ENCODE results near the gene DNAAF5.
A peak's percentile ranks its signal among the peaks of the same experiment; 100 is the strongest.
"Not testable (repeated sequence)": the region's sequence is repeated elsewhere in the genome, so short reads cannot be mapped to it uniquely, and the experiment has no call there.

Gene DNAAF5

GRCh38 chr7:730501-731439 lies 4.3 kb downstream of the DNAAF5 start:
- DNase-seq = peak; percentile 12

DNA sequence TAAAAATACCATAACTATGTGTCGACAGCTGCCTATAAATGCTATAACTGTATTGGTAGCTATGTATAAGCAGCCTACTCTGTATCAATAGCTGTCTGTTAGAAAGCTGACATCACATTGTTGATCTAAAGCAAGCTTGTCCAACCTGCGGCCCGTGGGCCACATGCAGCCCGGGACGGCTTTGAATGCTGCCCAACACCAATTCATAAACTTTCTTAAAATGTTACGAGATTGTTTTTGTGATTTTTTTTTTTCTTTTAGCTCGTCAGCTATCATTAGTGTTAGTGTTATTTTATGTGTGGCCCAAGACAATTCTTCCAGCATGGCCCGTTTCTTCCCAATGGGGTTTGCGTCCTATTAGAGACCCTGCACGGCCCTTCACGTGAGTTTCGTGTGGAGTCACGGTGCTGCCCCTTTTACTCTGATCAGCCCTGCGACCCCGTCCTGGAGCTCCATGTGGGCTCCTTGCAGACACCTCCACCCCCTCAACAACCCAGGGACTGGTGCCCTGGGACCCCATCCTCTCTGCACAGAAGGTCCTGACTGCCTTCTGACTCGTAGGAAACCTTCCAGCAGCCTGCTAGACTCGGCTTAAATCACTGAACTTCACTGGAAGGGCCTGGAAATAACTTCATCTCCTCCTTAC lies 5.1 kb downstream of the DNAAF5 start:
- no peak for DNase-seq

DNA sequence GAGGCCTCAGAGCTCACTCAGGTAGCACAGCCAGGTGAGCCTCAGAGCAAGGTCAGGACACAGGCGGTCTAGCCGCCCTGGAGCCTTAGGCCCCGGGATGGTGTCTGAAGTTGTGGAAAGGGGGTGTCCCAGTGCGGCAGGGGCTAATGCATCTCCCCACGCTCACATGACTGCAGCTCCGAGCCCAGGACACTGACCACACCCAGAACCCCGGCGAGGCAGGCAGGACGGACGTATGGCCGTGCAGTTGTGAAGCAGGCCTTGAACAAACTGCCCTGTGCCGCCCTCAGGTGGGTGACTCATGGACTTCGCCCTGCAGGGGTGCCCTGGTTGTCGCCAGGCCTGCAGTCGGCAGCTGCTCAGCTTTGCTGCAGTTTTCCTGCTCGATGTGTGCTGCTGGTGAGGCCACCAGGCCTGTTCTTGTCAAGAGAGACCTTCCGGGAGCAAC lies 5.6 kb downstream of the DNAAF5 start:
- DNase-seq = no peak

DNA sequence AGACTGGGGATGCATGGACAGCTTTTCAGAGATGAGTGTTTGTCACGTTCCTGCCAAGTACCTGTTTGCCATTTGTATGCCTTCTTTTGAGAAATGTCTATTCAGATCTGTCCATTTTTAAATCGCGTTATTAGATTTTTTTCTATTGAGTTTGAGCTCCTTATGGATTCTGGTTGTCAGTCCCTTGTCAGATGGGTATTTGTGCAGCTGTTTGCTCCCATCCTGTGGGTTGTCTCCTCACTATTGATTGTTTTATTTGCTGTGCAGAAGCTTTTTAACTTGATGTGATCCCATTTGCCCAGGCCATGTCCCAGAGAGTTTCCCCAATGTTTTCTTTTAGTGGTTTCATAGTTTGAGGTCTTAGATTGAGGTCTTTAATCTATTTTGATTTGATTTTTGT lies 6.1 kb downstream of the DNAAF5 start:
- DNase-seq = no peak

DNA sequence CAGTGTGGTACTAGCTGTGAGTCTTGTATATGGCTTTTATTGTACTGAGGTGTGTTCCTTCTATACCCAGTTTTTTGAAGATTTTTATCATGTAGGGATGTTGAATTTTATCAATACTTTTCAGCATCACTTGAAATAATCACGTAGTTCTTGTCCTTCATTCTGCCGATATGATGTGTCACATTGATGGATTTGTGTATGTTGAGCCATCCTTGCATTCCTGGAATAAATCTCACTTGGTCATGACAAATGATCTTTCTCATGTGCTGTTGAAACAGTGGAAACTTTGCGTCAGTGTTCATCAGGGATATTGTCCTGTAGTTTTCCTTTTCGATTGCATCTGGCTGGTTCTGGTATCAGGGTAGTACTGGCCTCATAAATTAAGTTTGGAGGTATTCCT lies 7.7 kb downstream of the DNAAF5 start:
- no peak for DNase-seq

GRCh38 chr7:734808-735207 lies 8.3 kb downstream of the DNAAF5 start:
- no peak for DNase-seq

DNA sequence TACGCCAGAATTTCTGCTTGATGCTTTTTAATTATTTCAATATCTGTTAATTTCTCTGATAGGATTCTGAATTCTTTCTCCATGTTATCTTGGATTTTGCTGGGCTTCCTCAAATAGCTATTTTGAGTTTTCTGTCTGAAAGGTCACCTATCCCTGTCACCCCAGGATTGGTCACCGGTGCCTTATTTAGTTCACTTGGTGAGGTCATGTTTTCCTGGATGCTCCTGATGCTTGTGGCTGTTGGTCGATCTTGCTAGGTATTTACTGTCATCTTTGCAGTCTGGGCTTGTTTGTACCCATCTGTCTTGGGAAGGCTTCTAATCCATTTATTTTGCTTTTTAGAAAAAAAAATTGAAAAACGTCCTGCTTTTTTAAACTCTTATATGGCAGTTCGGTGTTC lies 11.7 kb downstream of the DNAAF5 start:
- DNase-seq = no peak

DNA sequence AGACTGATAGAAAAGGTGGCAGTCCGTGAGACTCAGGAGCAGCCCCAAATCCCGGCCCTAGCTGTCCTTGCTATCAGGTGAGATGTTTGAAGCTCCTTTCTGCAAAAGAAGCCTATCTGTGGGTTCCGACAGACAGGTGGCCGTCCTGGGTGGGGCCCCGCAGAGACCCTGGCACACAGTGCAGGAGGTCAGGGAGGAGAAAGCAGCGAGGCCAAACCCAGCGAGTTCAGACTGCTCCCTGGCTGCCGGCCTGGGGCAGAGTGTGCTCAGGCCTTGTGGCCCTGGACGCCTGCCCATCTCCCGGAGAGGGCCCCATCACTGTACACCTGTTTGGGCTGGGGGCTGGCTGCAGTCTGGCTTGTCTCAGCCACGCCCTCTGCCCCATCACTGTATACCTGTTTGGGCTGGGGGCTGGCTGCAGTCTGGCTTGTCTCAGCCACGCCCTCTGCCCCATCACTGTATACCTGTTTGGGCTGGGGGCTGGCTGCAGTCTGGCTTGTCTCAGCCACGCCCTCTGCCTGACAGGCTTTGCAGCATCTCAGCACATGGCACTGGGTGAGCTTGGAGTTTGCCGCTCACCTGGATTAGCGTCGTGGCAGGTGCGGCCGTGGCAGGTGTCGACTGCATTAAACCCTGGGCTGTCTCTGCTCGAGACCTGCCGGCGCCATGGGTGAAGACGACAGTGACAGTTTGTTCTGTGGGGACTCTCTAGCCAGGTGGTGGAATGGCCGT lies 12.4 kb downstream of the DNAAF5 start:
- DNase-seq = no peak

- DNase-seq = no peak
Observed at GRCh38 chr7:739455-739982, 13.0 kb downstream of the DNAAF5 start.

DNA sequence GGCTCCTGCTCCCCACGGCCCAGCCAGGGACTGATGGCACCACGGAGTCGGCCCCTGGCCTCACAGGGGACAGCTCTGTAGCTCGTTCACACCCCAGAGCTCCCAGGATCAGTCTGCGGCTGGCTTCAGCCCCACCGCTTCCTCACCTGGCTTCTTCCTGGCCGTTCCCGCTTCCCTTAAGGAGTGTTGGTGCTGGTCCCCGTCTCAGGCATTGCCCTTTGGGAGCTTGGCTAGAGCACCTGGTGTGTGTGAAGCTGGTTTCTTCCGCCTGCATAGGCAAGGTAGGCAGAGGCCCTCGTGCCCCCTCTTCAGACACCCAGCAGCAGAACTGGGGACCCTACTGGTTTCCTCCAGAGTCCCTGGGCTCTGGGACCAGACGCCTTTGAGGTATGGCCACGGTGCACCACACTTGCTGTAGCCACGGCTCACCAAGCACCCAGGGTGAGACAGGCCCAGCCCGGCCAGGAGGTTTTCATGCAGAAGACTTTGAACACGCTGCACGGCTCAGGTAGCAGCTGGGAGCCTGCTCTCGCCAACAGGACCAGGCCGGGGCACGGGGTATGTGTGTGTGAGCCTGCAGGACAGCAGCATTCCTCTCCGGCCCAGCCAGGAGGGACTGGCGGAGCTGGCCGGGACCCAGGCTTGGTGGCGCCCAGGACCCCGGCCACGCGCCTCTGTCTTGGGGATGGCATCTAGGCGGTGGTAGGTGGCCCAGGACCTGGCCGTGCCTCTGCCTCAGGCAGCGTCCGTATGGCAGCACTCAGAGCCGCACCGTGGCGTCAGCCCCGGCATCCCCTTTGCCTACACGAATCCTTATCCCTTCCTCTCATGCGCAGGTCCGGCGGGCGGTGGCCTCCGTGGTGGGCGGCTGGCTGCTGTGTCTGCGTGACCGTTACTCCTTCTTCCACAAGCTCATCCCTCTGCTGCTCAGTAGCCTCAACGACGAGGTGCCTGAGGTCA lies 13.8 kb downstream of the DNAAF5 start:
- no peak for DNase-seq

GRCh38 chr7:741191-741671 lies 14.7 kb downstream of the DNAAF5 start:
- DNase-seq = no peak

GRCh38 chr7:741850-742249 lies 15.4 kb downstream of the DNAAF5 start:
- DNase-seq = no peak

DNA sequence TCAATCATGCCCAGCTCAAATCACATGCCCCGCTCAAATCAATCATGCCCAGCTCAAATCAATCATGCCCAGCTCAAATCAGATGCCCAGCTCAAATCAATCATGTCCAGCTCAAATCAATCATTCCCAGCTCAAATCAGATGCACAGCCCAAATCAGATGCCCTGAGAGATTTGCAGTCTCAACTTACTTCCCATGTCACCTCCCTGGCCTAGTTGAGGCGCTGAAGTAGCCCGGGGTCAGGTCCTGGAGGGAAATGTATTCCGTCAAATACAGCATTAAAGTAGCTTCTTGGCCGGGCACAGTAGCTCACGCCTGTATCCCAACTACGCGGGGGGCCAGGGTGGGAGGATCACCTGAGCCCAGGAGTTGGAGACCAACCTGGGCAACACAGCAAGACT lies 16.3 kb downstream of the DNAAF5 start:
- DNase-seq = no peak

- DNase-seq = not testable (repeated sequence)
Observed at GRCh38 chr7:743341-744127, 17.0 kb downstream of the DNAAF5 start.

GRCh38 chr7:744128-744520 lies 17.6 kb downstream of the DNAAF5 start:
- not testable (repeated sequence) for DNase-seq

- no peak for DNase-seq
Observed at GRCh38 chr7:744854-745430, 18.4 kb downstream of the DNAAF5 start.

DNA sequence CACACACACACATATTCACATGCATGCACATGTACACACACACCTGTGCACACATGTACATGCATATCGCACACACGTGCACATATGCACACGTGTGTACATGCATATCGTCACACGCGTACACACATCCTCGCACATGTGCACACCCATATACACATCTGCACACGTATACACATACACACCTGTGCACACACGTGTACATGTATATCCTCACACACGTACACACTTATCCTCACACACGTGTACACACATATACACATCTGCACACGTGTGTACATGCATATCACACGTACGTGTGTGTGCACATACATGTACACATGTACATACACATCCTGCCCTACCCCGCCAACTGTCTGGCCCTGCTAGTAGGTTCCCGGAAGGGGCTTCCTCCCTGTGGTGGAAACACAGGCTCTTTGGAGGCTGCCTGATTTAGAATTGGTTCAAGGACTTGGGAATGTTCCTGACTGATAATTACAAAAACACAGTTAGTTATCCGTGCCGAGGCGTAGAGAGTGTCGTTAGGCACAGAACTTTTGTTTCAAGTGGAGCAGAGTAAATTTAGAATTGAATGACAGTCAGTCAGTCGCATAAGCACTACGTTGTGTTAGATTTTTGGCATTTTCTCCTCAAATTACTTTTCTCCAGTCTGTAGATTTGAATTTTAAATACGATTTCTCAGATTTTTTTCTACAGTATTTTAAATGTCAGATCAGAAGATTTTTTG lies 19.1 kb downstream of the DNAAF5 start:
- no peak for DNase-seq

DNA sequence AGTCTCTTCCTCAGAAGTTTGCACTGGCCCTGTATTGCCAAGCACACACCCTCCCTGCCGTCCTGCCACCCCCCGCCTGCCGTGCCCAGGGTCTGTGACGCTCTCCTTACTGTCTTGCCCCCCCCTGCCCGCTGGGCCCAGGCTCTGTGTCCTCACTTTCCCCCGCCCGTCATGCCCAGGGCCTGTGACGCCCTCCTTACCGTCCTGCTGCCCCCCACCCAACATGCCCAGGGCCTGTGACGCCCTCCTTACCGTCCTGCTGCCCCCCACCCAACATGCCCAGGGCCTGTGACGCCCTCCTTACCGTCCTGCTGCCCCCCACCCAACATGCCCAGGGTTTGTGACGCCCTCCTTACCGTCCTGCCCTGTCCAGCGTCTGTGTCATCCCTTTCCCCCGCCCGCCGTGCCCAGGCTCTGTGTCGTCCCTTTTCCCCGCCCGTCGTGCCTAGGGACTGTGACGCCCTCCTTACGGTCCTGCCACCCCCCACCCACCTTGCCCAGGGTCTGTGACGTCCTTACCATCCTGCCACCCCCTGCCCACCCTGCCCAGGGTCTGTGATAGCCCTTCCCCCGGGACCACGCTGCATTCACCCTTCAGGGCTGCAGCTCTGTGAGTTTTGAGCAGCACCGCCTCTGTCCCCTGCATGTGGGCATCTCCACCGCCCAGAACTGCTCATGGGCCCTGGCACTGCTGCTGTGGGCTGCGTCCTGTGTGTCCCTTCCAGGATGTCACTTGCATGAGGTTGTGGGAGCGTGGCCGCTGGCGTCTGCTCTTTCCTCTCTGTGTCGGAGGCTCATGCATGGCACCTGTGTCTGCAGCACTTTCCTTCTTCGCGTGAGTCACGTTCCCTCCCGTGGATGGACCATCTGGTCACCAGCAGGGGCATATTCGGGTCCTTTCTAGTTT lies 19.9 kb downstream of the DNAAF5 start:
- no peak for DNase-seq

- DNase-seq = no peak
Observed at GRCh38 chr7:747186-747585, 20.7 kb downstream of the DNAAF5 start.

All from fibroblast of skin of back (primary cell).